ENCODE results near the gene SAP30BP. TPM values are rescaled to one million over a fixed set of nuclear protein-coding genes. Genes with fewer than 3 reads are reported as not detected.

Gene SAP30BP
- total RNA-seq, 2 donors from 2014 or later: 47.2 to 73.8 TPM

DNA sequence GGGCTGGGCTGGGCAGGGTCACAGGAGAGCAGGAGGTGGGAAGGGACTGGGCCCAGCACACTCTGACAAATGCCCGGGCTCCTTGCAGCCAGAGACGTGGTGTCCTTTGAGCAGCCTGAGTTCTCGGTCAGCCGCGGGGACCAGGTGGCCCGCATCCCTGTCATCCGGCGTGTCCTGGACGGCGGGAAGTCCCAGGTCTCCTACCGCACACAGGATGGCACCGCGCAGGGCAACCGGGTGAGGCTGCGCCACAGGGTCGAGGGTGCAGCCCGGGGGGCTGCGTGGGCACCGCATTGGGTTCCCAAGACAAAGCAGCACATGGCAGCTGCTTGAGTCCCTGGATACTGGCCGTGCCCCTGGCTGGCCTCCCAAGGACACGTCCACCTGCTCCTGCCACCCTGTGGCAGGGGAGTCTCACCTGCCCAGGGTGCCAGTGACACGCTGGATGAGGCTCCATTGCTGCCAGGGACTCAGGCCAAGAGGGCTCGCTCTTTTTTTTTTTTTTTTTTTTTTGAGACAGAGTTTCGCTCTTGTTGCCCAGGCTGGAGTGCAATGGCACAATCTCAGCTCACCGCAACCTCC is 76.6 kb downstream of the SAP30BP start:
- no peaks in the 10 kb centered on the region for H3K9me3 ChIP-seq
- no peak for ATAC-seq
- WGBS, 2 donors: 43 to 76% methylated on average over 6 to 23 of the region's 25 CpGs
- H3K27ac ChIP-seq: no peak overlapping the region
- no peaks in the 10 kb centered on the region for H3K4me1 ChIP-seq
- H3K27me3 ChIP-seq: no peaks in the 10 kb centered on the region
- DNase-seq: peak in 1 of 4 donors; percentile 56
- no peak overlapping the region for H3K4me3 ChIP-seq
- TF ChIP-seq POLR2A (IDR thresholded peaks at IDR 0.05): no peak
- TF ChIP-seq, protein P1, sequence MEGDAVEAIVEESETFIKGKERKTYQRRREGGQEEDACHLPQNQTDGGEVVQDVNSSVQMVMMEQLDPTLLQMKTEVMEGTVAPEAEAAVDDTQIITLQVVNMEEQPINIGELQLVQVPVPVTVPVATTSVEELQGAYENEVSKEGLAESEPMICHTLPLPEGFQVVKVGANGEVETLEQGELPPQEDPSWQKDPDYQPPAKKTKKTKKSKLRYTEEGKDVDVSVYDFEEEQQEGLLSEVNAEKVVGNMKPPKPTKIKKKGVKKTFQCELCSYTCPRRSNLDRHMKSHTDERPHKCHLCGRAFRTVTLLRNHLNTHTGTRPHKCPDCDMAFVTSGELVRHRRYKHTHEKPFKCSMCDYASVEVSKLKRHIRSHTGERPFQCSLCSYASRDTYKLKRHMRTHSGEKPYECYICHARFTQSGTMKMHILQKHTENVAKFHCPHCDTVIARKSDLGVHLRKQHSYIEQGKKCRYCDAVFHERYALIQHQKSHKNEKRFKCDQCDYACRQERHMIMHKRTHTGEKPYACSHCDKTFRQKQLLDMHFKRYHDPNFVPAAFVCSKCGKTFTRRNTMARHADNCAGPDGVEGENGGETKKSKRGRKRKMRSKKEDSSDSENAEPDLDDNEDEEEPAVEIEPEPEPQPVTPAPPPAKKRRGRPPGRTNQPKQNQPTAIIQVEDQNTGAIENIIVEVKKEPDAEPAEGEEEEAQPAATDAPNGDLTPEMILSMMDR (IDR thresholded peaks at IDR 0.05): peak in 1 of 7 experiments; percentile 16
- no peaks in the 10 kb centered on the region for H3K36me3 ChIP-seq (replicated peaks in 1 of 2; ENCODE audit: insufficient read depth in 1 of 2, low read depth in 2 of 2)
- intact Hi-C loops (cut with DNase I): no loop called here

- WGBS, 2 donors: 45 to 74% methylated on average over 3 to 9 of the region's 9 CpGs
- Histone ChIP-seq H3K27ac (no peak overlapping the region), H3K36me3 (replicated peaks in 1 of 2; ENCODE audit: insufficient read depth in 1 of 2, low read depth in 2 of 2) (no peaks in the 10 kb centered on the region), H3K4me1 (peaks cover 14% of the 10 kb centered on the region), H3K27me3 (no peaks in the 10 kb centered on the region), H3K9me3 (no peaks in the 10 kb centered on the region), H3K4me3 (no peak overlapping the region)
- intact Hi-C loops (cut with DNase I): loop anchor here (2.0 kb wide), 1 partner anchor 116 kb away; the partner anchor contains the start of gene SMIM5
- TF ChIP-seq POLR2A (IDR thresholded peaks at IDR 0.05): no peak
- TF ChIP-seq, protein P1 (IDR thresholded peaks at IDR 0.05): no peak
- no peak for ATAC-seq
- no peak for DNase-seq
Observed at GRCh38 chr17:75748706-75749105, 81.6 kb downstream of the SAP30BP start.

GRCh38 chr17:75749545-75750389 is 82.6 kb downstream of the SAP30BP start:
- intact Hi-C loops (cut with DNase I): loop anchor here (2.0 kb wide), 1 partner anchor 117 kb away; the partner anchor contains the start of gene SMIM5
- Histone ChIP-seq H3K27ac (no peak overlapping the region), H3K4me1 (peaks cover 21% of the 10 kb centered on the region), H3K36me3 (replicated peaks in 1 of 2; ENCODE audit: insufficient read depth in 1 of 2, low read depth in 2 of 2) (no peaks in the 10 kb centered on the region), H3K27me3 (no peaks in the 10 kb centered on the region), H3K4me3 (no peak overlapping the region), H3K9me3 (no peaks in the 10 kb centered on the region)
- ATAC-seq: peak; percentile 63
- 13 to 25% methylated on average over 8 to 20 of the region's 20 CpGs for WGBS, 2 donors
- TF ChIP-seq, protein P1 (IDR thresholded peaks at IDR 0.05): peak; percentile 76 to 93 (median 87)
- no peak for TF ChIP-seq POLR2A (IDR thresholded peaks at IDR 0.05)
- DNase-seq: peak; percentile 85 to 92 (median 89)

DNA sequence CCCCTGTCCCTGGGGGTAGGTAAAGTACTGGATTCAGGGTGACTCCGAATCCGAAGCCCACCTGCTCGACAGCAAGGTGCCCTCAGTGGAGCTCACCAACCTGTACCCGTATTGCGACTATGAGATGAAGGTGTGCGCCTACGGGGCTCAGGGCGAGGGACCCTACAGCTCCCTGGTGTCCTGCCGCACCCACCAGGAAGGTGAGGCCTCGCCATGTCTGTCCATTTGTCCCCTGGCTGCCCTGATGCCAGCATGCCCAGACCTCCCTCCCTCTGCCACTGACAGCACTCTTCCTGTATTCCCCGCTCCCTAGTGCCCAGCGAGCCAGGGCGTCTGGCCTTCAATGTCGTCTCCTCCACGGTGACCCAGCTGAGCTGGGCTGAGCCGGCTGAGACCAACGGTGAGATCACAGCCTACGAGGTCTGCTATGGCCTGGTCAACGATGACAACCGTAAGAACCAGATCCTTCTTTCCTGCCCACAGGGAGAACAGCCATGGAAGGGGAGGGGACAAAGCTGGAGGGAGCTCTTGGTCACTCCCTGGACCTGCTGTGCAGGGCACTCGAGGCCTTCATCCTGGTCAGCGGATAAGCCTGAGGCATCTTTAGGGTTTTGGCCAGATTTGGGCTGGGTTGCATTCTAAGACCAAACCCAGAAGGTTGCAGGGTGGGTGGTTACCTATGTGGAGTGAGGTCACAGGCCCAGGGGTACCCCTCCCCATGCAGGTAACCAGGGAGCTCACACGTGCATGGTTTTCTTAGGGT is 83.7 kb downstream of the SAP30BP start:
- Histone ChIP-seq H3K27ac (no peak overlapping the region), H3K4me1 (peaks cover 21% of the 10 kb centered on the region), H3K9me3 (no peaks in the 10 kb centered on the region), H3K36me3 (replicated peaks in 1 of 2; ENCODE audit: insufficient read depth in 1 of 2, low read depth in 2 of 2) (no peaks in the 10 kb centered on the region), H3K4me3 (no peak overlapping the region), H3K27me3 (no peaks in the 10 kb centered on the region)
- TF ChIP-seq, protein P1 (IDR thresholded peaks at IDR 0.05): no peak
- no peak for TF ChIP-seq POLR2A (IDR thresholded peaks at IDR 0.05)
- intact Hi-C loops (cut with DNase I): no loop called here
- no peak for ATAC-seq
- DNase-seq: no peak
- 68 to 78% methylated on average over 9 to 21 of the region's 23 CpGs for WGBS, 2 donors

All from body of pancreas (tissue), 4 donors.